Gastrocnemius medialis (tissue), 4 donors: ENCODE measurements around the gene DNAJC15.

Experiments
- CTCF ChIP-seq, 5 experiments: fragments of 450-650 bp in 3 of 5; fragments of 200-600 bp in 2 of 5; sonication (generic) in 2 of 5; IDR thresholded peaks in 4 of 5; conservative IDR thresholded peaks in 1 of 5; 1 replicate in 4 of 5; 2 replicates in 1 of 5; pipeline ENCODE4 v1.5.1; 2016 to 2019; ENCODE audit warnings: antibody characterized with exemption in 5 of 5, mild to moderate bottlenecking in 3 of 5, moderate library complexity in 3 of 5
- POLR2A ChIP-seq, 2 donors: fragments of 450-650 bp; IDR thresholded peaks; one replicate each; pipeline ENCODE4 v1.6.1; 2017; ENCODE audit warnings: antibody characterized with exemption in 2 of 2, mild to moderate bottlenecking in 2 of 2, moderate library complexity in 2 of 2

GRCh38 chr13:43095771-43096719, 72.7 kb downstream of the DNAJC15 start:
- TF ChIP-seq CTCF (IDR thresholded peaks at IDR 0.05 in 4 of 5, conservative IDR thresholded peaks at IDR 0.05 in 1 of 5): no peak
- TF ChIP-seq POLR2A (IDR thresholded peaks at IDR 0.05): no peak
